GM12873 (cell line): ENCODE data around the gene ERBB4.

Experiments used
- CTCF ChIP-seq: IDR thresholded peaks from 2 replicates; pipeline ENCODE4 v1.5.1; 2012; ENCODE audit warnings: low read depth, mild to moderate bottlenecking, moderate library complexity, low read length, control low read depth; ENCODE audit not compliant: insufficient read depth; ENCODE audit errors: missing control alignments

The ERBB4 gene

GRCh38 chr2:212050871-212051270 is 487.7 kb downstream of the ERBB4 start:
- TF ChIP-seq CTCF: no peak

- no peak for TF ChIP-seq CTCF
These were observed 496.0 kb downstream of the ERBB4 start for GRCh38 chr2:212042562-212042961.

GRCh38 chr2:212037062-212037461 is 501.5 kb downstream of the ERBB4 start:
- no peak for TF ChIP-seq CTCF

GRCh38 chr2:212034841-212035585 is 503.6 kb downstream of the ERBB4 start:
- no peak for TF ChIP-seq CTCF

GRCh38 chr2:212033888-212034287 is 504.7 kb downstream of the ERBB4 start:
- no peak for TF ChIP-seq CTCF

GRCh38 chr2:212032536-212033219 is 505.9 kb downstream of the ERBB4 start:
- TF ChIP-seq CTCF: no peak

GRCh38 chr2:212032032-212032431 is 506.6 kb downstream of the ERBB4 start:
- no peak for TF ChIP-seq CTCF
